Hepatocyte (in vitro differentiated cells): ENCODE measurements around the gene PMEPA1.

Experiments used
- EZH2 ChIP-seq: fragments of 200-600 bp; sonication (generic); IDR thresholded peaks from 2 replicates; pipeline ENCODE4 v1.6.1; 2016; ENCODE audit warnings: antibody characterized with exemption, mild to moderate bottlenecking, borderline replicate concordance
- EZH2phosphoT487 ChIP-seq: fragments of 200-600 bp; sonication (generic); IDR thresholded peaks from one replicate; pipeline ENCODE4 v1.6.1; 2018; ENCODE audit warnings: antibody characterized with exemption, mild to moderate bottlenecking, low read depth, moderate library complexity; ENCODE audit not compliant: unreplicated experiment, severe bottlenecking
- TF ChIP-seq, protein P1 (sequence below): fragments of 200-600 bp; sonication (generic); IDR thresholded peaks from 2 replicates; pipeline ENCODE4 v1.5.1; 2016; ENCODE audit warnings: antibody characterized with exemption, mild to moderate bottlenecking; ENCODE audit not compliant: poor library complexity

DNA sequence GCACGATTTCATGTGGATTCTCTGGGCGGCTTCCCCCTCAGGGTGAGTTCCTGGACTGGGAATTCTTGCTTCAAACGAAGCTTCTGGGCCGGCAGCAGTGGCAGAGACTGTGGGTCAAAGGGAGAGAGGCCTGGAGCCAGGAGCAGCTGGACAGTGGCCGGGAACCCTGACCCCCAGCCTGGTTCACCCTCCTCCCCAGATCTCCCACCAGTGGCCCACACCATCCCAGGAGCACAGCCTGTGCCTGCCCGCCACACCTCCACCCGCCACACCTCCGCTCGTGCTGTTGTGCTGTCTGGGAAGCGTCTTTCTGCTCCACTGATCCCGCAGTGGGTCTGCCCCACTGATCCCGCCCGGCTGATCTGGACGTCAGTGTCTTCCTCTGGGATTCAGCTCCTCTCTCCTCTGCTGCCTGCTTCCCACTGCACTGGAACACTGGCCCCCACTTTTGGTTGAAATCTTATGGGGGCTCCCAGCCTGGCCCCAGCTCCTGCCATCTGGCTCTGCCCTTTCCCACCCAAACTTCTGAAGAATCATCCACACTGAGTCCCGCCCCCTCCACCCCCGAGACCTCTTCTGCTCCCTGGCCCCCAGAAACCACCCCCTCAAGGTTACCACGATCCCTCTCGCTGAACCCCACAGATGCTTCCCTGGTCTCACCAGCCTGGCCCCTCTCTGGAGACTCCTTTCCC, 99.4 kb downstream of the PMEPA1 start:
- TF ChIP-seq, protein P1, sequence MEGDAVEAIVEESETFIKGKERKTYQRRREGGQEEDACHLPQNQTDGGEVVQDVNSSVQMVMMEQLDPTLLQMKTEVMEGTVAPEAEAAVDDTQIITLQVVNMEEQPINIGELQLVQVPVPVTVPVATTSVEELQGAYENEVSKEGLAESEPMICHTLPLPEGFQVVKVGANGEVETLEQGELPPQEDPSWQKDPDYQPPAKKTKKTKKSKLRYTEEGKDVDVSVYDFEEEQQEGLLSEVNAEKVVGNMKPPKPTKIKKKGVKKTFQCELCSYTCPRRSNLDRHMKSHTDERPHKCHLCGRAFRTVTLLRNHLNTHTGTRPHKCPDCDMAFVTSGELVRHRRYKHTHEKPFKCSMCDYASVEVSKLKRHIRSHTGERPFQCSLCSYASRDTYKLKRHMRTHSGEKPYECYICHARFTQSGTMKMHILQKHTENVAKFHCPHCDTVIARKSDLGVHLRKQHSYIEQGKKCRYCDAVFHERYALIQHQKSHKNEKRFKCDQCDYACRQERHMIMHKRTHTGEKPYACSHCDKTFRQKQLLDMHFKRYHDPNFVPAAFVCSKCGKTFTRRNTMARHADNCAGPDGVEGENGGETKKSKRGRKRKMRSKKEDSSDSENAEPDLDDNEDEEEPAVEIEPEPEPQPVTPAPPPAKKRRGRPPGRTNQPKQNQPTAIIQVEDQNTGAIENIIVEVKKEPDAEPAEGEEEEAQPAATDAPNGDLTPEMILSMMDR: no peak
- TF ChIP-seq EZH2 (no peak), EZH2phosphoT487 (no peak)
